HUES64 (cell line): Measurements from ENCODE around the gene BHLHE23.

ENCODE experiments used
- H3K27ac ChIP-seq: 2 replicates; pipeline ENCODE4 v1.7.0; 2013; ENCODE audit warnings: low read depth, low read length, inconsistent platforms
- H3K27me3 ChIP-seq: 2 replicates; pipeline ENCODE4 v1.6.1; 2013; ENCODE audit warnings: mild to moderate bottlenecking, low read length; ENCODE audit not compliant: insufficient read depth
- H3K36me3 ChIP-seq: 2 replicates; pipeline ENCODE4 v1.6.1; 2013; ENCODE audit warnings: mild to moderate bottlenecking, low read length; ENCODE audit not compliant: insufficient read depth
- H3K4me1 ChIP-seq: 2 replicates; pipeline ENCODE4 v1.6.1; 2013; ENCODE audit warnings: mild to moderate bottlenecking, low read length, moderate library complexity; ENCODE audit not compliant: insufficient read depth
- H3K4me3 ChIP-seq: 2 replicates; pipeline ENCODE4 v1.5.1; 2013; ENCODE audit warnings: mild to moderate bottlenecking, low read length, moderate library complexity
- H3K9ac ChIP-seq: 2 replicates; pipeline ENCODE4 v1.6.1; 2013; ENCODE audit warnings: mild to moderate bottlenecking, low read depth, low read length
- H3K9me3 ChIP-seq: 2 replicates; pipeline ENCODE4 v1.6.1; 2013; ENCODE audit warnings: low read depth, low read length; ENCODE audit not compliant: insufficient read depth
- WGBS: fragments of 150-250, 120-280 bp; methylation state at CpG from one replicate; pipeline ENCODE4 v1.1.7; 2013; ENCODE audit warnings: missing lambda C conversion rate; 5-methylcytosine and 5-hydroxymethylcytosine counted together

The BHLHE23 gene

GRCh38 chr20:62995481-62995880 is 11.3 kb downstream of the BHLHE23 start:
- Histone ChIP-seq H3K9me3 (no peaks in the 10 kb centered on the region), H3K36me3 (no peaks in the 10 kb centered on the region), H3K4me3 (no peak overlapping the region), H3K9ac (no peak overlapping the region), H3K27ac (no peak overlapping the region), H3K27me3 (peaks cover 37% of the 10 kb centered on the region), H3K4me1 (peaks cover 4% of the 10 kb centered on the region; the same call in 1 of the 2 replicates)
- 81% methylated on average over 11 of the region's 11 CpGs for WGBS

GRCh38 chr20:62994869-62995281 is 11.9 kb downstream of the BHLHE23 start:
- Histone ChIP-seq H3K9ac (no peak overlapping the region), H3K27me3 (peaks cover 30% of the 10 kb centered on the region), H3K36me3 (no peaks in the 10 kb centered on the region), H3K4me1 (peaks cover 4% of the 10 kb centered on the region; the same call in 1 of the 2 replicates), H3K27ac (no peak overlapping the region), H3K4me3 (no peak overlapping the region), H3K9me3 (no peaks in the 10 kb centered on the region)
- WGBS, result 80% methylated on average over 19 of the region's 19 CpGs

DNA sequence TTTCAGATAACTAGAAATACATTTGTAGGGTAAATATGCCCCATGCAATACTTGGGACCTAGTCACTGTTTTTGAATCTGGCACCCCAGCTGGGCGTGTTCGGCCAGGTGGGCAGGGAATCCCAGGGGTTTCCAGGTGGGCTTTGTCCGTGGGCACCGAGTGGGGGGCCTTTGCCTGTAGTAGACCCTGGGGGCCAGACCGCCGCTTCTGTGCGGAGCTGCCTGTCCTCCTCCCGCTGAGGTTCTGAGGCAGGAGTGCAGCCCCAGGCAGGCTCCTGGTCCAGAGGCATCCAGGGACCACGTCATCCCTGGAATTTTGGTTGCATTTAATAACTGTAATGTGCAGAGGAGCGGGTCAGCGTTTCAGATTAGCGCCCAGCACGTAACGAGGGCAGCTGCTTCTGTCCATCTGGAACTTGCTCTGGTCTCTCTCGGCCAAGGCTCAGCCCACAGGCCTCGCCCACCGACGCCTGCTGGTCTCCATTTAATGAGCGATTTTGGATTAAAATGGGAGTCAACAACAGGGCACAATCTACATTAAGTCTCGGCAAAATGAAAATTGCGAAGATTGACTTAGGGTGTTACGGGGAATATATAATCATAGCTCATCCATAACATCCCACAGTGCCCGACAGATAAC is 12.8 kb downstream of the BHLHE23 start:
- H3K27me3 ChIP-seq, result peaks cover 21% of the 10 kb centered on the region
- no peaks in the 10 kb centered on the region for H3K9me3 ChIP-seq
- H3K27ac ChIP-seq, result no peak overlapping the region
- H3K4me1 ChIP-seq, result peaks cover 4% of the 10 kb centered on the region; the same call in 1 of the 2 replicates
- H3K9ac ChIP-seq, result no peak overlapping the region
- WGBS, result 94% methylated on average over 23 of the region's 23 CpGs
- no peak overlapping the region for H3K4me3 ChIP-seq
- no peaks in the 10 kb centered on the region for H3K36me3 ChIP-seq

GRCh38 chr20:62991863-62992262 is 14.9 kb downstream of the BHLHE23 start:
- peaks cover 6% of the 10 kb centered on the region; the same call in 1 of the 2 replicates for H3K27me3 ChIP-seq
- no peak overlapping the region for H3K4me3 ChIP-seq
- H3K9ac ChIP-seq, result no peak overlapping the region
- H3K9me3 ChIP-seq, result no peaks in the 10 kb centered on the region
- no peaks in the 10 kb centered on the region for H3K36me3 ChIP-seq
- WGBS, result 86% methylated on average over 6 of the region's 6 CpGs
- peaks cover 4% of the 10 kb centered on the region for H3K4me1 ChIP-seq
- no peak overlapping the region for H3K27ac ChIP-seq

- H3K4me3 ChIP-seq, result no peak overlapping the region
- no peaks in the 10 kb centered on the region for H3K9me3 ChIP-seq
- H3K9ac ChIP-seq, result no peak overlapping the region
- no peaks in the 10 kb centered on the region for H3K36me3 ChIP-seq
- H3K4me1 ChIP-seq, result peaks cover 7% of the 10 kb centered on the region
- no peak overlapping the region for H3K27ac ChIP-seq
- peaks cover 6% of the 10 kb centered on the region; the same call in 1 of the 2 replicates for H3K27me3 ChIP-seq
- 82% methylated on average over 13 of the region's 13 CpGs for WGBS
Observed at GRCh38 chr20:62991196-62991807, 15.5 kb downstream of the BHLHE23 start.

GRCh38 chr20:62990306-62990825 is 16.4 kb downstream of the BHLHE23 start:
- no peak overlapping the region for H3K27ac ChIP-seq
- no peak overlapping the region for H3K4me3 ChIP-seq
- no peaks in the 10 kb centered on the region for H3K36me3 ChIP-seq
- peaks cover 7% of the 10 kb centered on the region for H3K4me1 ChIP-seq
- WGBS, result 84% methylated on average over 22 of the region's 22 CpGs
- 0 out of 2 replicates have a peak, but pooled peaks cover under 1% of the 10 kb centered on the region for H3K27me3 ChIP-seq
- H3K9me3 ChIP-seq, result no peaks in the 10 kb centered on the region
- H3K9ac ChIP-seq, result no peak overlapping the region

DNA sequence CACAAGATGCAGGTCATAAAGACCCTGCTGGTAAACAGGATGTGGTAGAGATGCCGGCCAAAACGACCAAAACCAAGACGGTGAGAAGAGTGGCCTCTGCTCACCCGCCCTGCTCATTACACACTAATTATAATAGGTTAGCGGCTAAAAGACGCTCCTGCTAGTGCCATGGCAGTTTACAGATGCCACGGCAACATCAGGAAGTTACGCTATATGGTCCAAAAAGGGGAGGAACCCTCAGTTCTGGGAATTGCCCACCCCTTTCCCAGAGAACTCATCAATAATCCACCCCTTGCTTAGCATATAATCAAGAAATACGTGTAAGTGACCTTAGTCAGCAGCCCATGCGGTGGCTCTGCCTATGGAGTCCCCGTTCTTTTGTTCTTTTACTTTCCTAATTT is 17.6 kb downstream of the BHLHE23 start:
- H3K36me3 ChIP-seq, result no peaks in the 10 kb centered on the region
- no peak overlapping the region for H3K27ac ChIP-seq
- H3K27me3 ChIP-seq, result no peaks in the 10 kb centered on the region
- 86% methylated on average over 11 of the region's 11 CpGs for WGBS
- H3K4me1 ChIP-seq, result peaks cover 7% of the 10 kb centered on the region
- no peaks in the 10 kb centered on the region for H3K9me3 ChIP-seq
- no peak overlapping the region for H3K4me3 ChIP-seq
- no peak overlapping the region for H3K9ac ChIP-seq

- WGBS, result 69% methylated on average over 10 of the region's 10 CpGs
- Histone ChIP-seq H3K9ac (peak overlapping the region; percentile 44; the same call in 1 of the 2 replicates), H3K9me3 (no peaks in the 10 kb centered on the region), H3K4me1 (peaks cover 7% of the 10 kb centered on the region), H3K27me3 (no peaks in the 10 kb centered on the region), H3K4me3 (no peak overlapping the region), H3K36me3 (no peaks in the 10 kb centered on the region), H3K27ac (no peak overlapping the region)
Observed at GRCh38 chr20:62987114-62987513, 19.6 kb downstream of the BHLHE23 start.

DNA sequence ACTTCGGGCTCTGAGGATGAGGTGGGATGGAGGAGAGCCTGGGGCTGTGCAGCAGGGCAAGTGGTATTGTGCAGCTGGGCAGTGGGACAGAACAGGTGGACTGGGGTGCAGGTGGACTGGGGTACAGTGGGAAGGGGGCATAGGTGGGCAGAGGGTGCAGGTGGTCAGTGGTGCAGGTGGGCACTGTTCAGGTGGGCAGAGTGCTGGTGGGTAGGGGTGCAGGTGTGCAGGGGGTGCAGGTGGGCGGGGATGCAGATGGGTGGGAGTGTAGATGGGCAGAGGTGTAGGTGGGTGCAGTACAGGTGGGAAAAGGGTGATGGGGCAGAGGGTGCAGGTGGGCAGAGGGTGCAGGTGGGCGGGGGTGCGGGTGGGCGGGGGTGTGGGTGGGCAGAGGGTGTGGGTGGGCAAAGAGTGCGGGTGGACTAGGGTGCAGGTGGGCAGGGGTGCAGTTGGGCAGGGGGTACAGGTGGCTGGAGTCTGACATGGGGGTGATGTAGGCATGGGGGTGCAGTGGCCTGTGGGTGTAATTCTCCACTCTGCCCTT is 20.4 kb downstream of the BHLHE23 start:
- WGBS, result 69% methylated on average over 6 of the region's 6 CpGs
- Histone ChIP-seq H3K36me3 (no peaks in the 10 kb centered on the region), H3K4me3 (no peak overlapping the region), H3K9ac (no peak overlapping the region), H3K9me3 (no peaks in the 10 kb centered on the region), H3K4me1 (peaks cover 7% of the 10 kb centered on the region), H3K27me3 (no peaks in the 10 kb centered on the region), H3K27ac (no peak overlapping the region)

DNA sequence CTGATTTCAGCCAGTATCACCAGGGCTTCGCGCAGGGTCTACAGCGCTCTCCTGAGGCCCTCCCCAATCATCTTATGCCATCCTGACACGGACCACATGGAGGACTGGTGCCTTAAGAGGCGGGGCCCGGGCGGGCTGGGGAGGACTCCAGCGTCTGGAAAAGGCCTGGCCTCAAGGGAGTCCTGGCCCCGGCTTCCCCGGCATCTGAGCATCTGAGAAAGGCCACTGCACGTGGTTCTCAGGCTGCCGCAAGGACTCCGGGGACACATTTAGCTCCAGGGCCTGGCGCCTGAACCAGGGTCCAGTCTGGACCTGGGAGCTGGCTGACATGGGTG is 21.4 kb downstream of the BHLHE23 start:
- H3K27me3 ChIP-seq, result no peaks in the 10 kb centered on the region
- H3K27ac ChIP-seq, result no peak overlapping the region
- no peak overlapping the region for H3K4me3 ChIP-seq
- peaks cover 7% of the 10 kb centered on the region for H3K4me1 ChIP-seq
- 88% methylated on average over 14 of the region's 14 CpGs for WGBS
- H3K9me3 ChIP-seq, result no peaks in the 10 kb centered on the region
- H3K9ac ChIP-seq, result no peak overlapping the region
- no peaks in the 10 kb centered on the region for H3K36me3 ChIP-seq

GRCh38 chr20:62984666-62985443 is 21.9 kb downstream of the BHLHE23 start:
- Histone ChIP-seq H3K9me3 (no peaks in the 10 kb centered on the region), H3K27me3 (peaks cover 2% of the 10 kb centered on the region; the same call in 1 of the 2 replicates), H3K27ac (no peak overlapping the region), H3K4me1 (peaks cover 7% of the 10 kb centered on the region), H3K36me3 (no peaks in the 10 kb centered on the region), H3K9ac (no peak overlapping the region), H3K4me3 (no peak overlapping the region)
- WGBS, result 86% methylated on average over 18 of the region's 18 CpGs
